ENCODE results near the gene AGXT. TPM values are rescaled to one million over a fixed set of nuclear protein-coding genes. Genes with fewer than 3 reads are reported as not detected.

AGXT gene
- total RNA-seq, 4 donors from 2014 or later, result 0.33 to 0.75 TPM; not detected in 2

DNA sequence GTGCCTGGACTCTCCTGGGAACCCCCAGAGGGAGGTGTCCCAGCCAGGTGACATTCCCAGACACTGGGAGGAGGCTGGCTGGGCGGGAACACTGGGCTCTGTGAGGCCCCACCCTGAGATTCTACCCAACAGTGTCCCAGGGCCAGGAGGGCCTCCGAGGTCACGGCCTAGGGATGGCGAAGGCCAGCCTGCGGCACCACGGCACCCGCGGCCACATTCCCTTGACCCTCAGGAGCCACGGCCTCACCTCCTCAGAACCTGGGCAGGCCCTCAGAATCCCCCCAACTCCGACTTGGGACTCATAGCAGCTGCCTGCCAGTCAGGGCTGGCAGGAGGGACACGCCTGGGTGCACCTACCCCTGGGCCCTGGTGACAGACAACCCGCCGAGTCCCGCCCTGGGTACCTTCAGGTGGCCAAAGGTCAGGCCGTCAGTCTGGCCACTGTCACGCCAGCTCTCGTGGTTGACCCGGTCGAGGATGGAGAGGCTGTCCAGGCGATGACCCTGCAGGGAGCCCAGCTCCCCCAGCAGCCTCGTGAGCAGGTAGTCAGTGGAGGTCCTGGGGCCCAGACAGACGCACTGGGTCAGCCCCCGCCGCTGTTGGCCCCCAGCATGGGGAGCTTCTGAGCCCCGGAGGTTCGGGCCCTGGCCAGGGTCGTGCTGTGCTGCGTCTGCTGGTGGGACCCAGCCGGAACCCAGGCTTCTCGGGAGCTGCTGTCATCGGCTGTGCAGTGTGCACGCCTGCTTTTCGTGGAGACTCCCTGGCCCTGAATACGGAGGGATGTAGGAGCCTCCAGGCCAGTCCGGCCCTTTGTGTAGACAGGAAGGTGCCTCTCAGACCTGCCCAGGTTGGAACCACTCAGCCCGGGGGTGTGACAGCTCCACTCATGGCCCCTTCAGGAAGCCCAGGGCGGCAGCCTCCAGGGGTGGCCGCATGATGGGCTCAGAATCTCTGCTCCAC, 21.3 kb downstream of the AGXT start:
- TF ChIP-seq, protein P1, sequence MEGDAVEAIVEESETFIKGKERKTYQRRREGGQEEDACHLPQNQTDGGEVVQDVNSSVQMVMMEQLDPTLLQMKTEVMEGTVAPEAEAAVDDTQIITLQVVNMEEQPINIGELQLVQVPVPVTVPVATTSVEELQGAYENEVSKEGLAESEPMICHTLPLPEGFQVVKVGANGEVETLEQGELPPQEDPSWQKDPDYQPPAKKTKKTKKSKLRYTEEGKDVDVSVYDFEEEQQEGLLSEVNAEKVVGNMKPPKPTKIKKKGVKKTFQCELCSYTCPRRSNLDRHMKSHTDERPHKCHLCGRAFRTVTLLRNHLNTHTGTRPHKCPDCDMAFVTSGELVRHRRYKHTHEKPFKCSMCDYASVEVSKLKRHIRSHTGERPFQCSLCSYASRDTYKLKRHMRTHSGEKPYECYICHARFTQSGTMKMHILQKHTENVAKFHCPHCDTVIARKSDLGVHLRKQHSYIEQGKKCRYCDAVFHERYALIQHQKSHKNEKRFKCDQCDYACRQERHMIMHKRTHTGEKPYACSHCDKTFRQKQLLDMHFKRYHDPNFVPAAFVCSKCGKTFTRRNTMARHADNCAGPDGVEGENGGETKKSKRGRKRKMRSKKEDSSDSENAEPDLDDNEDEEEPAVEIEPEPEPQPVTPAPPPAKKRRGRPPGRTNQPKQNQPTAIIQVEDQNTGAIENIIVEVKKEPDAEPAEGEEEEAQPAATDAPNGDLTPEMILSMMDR (IDR thresholded peaks at IDR 0.05; ENCODE audit: low read depth), result no peak

DNA sequence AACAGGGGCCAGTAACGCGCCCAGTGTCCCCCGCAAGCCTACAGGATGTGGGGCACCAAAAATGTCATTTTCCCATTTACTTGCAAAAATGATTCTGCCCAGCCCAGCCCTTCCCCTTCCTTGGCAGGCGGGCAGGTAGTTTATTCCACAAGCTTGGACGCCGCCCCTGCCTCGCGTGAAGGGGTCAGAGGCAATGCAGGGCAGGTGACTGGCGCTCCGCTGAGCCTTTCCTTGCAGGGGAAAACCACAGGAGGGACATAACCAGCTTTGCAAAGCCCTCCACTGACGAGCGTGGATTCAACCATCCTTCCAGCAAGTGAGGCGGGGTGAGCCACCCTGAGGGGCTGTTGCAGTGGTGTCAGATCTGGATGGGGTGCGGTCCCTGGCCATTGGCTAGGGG, 22.1 kb downstream of the AGXT start:
- TF ChIP-seq, protein P1 (IDR thresholded peaks at IDR 0.05; ENCODE audit: low read depth), result no peak

DNA sequence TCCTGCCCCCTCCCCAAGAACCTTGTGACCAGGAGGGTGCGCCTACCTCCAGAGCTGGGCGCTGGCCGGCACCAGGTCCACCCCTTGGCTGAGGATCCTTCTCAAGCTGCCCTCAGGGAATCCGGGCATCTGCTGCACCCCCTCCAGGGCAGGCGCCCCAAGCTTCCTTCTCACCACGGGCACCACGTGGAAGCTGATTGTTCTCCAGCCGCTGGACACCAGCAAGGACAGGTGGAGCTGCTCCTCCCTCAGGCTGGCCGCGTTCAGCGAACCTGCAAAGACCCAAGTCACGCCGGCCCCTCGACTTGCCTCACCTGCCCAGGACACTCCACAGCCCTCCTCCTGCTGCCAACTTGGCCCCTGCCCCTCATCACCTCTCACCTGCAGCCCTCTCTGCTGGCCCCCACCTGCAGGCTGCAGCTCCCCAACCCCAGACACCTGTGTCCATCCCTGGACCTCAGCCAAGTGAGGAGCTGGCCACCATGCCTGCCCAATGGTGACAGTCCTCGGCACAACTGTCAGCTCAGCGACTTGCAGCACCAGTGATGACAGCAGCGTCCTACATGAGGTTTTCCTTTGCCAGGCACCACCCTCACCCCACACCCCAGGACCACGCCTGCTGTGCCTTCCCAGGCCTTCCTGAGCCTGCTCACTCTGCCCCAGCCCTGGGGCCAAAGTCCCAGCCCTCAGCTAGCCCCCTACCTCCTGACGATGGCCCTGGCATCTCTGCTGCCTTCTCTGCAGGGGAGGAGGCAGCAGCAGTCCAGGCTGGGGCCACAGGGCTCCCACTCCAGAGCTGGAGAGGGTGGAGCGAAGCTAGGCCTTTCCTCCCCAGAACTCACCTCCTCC, 23.1 kb downstream of the AGXT start:
- TF ChIP-seq, protein P1 (IDR thresholded peaks at IDR 0.05; ENCODE audit: low read depth), result no peak

DNA sequence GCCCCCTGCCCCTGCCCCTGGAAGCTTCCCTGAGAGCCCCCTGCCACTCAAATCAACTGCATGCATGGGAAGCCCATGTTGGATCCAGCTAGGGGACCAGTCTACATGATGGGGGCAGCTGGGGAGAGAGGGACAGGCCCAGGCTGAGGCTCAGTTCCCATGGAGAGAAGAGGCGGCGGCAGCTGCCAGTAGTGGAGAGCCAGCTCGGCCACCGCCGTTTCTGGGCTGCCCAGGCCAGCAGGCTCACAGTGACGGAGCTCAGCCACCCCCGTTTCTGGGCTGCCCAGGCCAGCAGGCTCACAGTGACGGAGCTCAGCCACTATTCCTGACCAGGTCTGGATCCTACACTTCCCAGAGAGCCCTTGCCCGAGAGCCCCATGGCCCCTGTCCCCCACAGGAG, 23.7 kb downstream of the AGXT start:
- TF ChIP-seq, protein P1 (IDR thresholded peaks at IDR 0.05; ENCODE audit: low read depth), result no peak

DNA sequence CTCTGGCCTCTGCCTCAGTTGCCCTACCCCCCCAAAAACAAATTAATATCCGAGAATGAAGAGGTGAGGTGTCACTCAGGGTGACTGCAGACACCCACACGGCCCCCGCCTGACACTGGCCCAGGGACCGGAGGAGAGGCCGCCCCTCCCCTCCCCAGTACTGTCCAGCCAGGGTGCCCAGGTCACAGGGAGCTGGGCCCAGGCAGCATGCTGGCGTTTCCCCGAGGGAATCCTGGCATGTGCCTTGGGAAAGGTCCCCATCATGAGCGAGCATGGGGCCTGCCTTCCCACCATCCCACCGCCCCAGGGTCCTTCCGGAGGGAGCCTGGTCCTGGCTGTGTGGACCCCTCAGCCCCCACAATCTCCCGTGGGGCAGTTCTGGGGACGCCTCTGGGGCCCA, 24.3 kb downstream of the AGXT start:
- TF ChIP-seq, protein P1 (IDR thresholded peaks at IDR 0.05; ENCODE audit: low read depth), result no peak

DNA sequence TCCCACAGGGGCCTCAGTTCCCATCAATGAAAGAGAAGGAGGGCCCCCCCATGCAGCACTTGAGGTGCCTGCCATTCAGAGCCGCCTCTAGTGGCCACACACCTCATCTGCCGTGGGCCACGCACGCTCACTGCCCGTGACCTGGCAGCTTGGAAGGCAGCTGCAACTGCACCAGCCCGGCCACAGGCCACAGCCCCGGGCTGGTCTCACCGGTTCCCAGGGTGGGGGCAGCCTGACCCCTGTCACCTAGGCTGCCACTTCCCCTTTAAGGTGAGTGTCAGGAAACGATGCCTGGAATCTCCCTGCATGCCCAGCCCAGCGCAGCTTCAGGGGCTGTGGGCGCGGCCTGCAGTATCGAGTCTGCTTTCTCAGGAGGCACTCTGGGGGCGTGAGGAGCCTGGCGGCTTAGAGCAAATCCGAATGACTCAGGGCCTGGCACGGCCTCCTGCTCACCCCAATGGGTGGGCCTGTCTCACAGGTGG, 24.8 kb downstream of the AGXT start:
- TF ChIP-seq, protein P1 (IDR thresholded peaks at IDR 0.05; ENCODE audit: low read depth), result no peak

DNA sequence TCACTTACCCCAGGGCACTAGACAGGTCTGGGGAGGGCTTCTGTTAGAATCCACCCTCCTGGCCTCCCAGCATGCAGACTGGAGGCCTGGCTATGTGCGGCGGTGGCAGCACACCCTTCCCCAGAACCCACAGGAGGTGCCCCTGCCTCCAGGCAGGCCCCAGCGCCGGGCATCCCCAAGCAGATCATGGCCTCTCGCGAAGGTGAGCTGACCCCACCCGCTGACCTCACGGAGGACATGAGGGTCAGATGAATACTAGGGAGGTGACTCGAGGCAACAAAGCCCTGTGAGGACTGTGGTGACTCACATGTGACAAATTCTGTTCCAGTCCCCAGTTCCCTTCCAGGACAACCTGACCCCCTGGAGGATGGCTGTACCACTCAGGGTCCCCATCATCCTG, 25.4 kb downstream of the AGXT start:
- TF ChIP-seq, protein P1 (IDR thresholded peaks at IDR 0.05; ENCODE audit: low read depth), result no peak

All from subcutaneous adipose tissue (tissue), 4 donors.